GM12878 (cell line): ENCODE results near the gene MYMX. TPM values are rescaled to one million over a fixed set of nuclear protein-coding genes. Genes with fewer than 3 reads are reported as not detected.

Experiments
- ATAC-seq: fragments of 200-7000 bp; cut with Tn5 transposase; 3 replicates; pipeline ENCODE4 v1.9.1; 2020; ENCODE audit warnings: mild to moderate bottlenecking, moderate library complexity
- BruUV-seq: library from RNA; stranded (reverse); fragments of 400-500 nt; replicated peaks from 2 replicates; lab custom pipeline; 2021; lab: Mats Ljungman, UMichigan
- CTCF ChIA-PET: fragments of 300-600 bp; sonication (Branson Sonifier 250); formaldehyde crosslinking; extraction: SDS; loops from one replicate; lab custom pipeline; 2021; ENCODE audit warnings: inconsistent platforms; lab: Yijun Ruan, JAX
- POLR2A ChIA-PET: fragments of 350-600 bp; formaldehyde crosslinking; extraction: SDS; loops from one replicate; lab custom pipeline; 2021; ENCODE audit warnings: inconsistent platforms; lab: Charles Lee
- RAD21 ChIA-PET: fragments of 300-600 bp; sonication (Branson Sonifier 250); formaldehyde crosslinking; loops from one replicate; lab custom pipeline; 2023; ENCODE audit warnings: antibody characterized with exemption; ENCODE audit not compliant: unreplicated experiment; lab: Charles Lee
- SMC1A ChIA-PET: fragments of 300-600 bp; sonication (Branson Sonifier 250); formaldehyde crosslinking; loops from one replicate; lab custom pipeline; 2023; ENCODE audit not compliant: unreplicated experiment, uncharacterized antibody; lab: Charles Lee
- DNase-seq: peaks from one replicate; pipeline ENCODE4 v3.0.0-alpha.2; 2011; ENCODE audit warnings: low read depth, low spot score
- FAIRE-seq: peaks from 3 replicates; lab custom pipeline; 2011; peaks lifted over from hg19 to GRCh38; lab: Jason Lieb, UNC
- H2AFZ ChIP-seq: 2 replicates; pipeline ENCODE4 v1.6.0; 2011; ENCODE audit warnings: low read depth, low read length, control low read depth; ENCODE audit not compliant: control insufficient read depth
- H3K27ac ChIP-seq: 2 replicates; pipeline ENCODE4 v1.5.1; 2011; ENCODE audit warnings: control low read depth; ENCODE audit not compliant: control insufficient read depth, insufficient read depth
- H3K27me3 ChIP-seq, 2 experiments: replicated peaks in 1 of 2; 2 replicates each; pipeline versions ENCODE4 v1.6.0 to v1.6.1; 2011; ENCODE audit warnings: low read length in 1 of 2; ENCODE audit not compliant: control insufficient read depth in 2 of 2, insufficient read depth in 2 of 2
- H3K36me3 ChIP-seq, 2 experiments: 2 replicates each; pipeline ENCODE4 v1.5.1; 2011; ENCODE audit warnings: low read length in 1 of 2; ENCODE audit not compliant: control insufficient read depth in 2 of 2, insufficient read depth in 2 of 2
- H3K4me1 ChIP-seq: 2 replicates; pipeline ENCODE4 v1.6.1; 2011; ENCODE audit warnings: mild to moderate bottlenecking, low read length, moderate library complexity, mixed read lengths; ENCODE audit not compliant: control insufficient read depth, insufficient read depth
- H3K4me2 ChIP-seq: 2 replicates; pipeline ENCODE4 v1.6.0; 2011; ENCODE audit warnings: control low read depth; ENCODE audit not compliant: control insufficient read depth, insufficient read depth
- H3K4me3 ChIP-seq: fragments of 200-600 bp; sonication (generic); 2 replicates; pipeline ENCODE4 v1.5.1; 2016
- H3K79me2 ChIP-seq: 2 replicates; pipeline ENCODE4 v1.6.0; 2011; ENCODE audit warnings: low read length; ENCODE audit not compliant: control insufficient read depth, insufficient read depth
- H3K9ac ChIP-seq: 2 replicates; pipeline ENCODE4 v1.8.0; 2011; ENCODE audit warnings: low read length, control low read depth, mixed read lengths; ENCODE audit not compliant: control insufficient read depth, insufficient read depth
- H3K9me3 ChIP-seq: replicated peaks from 3 replicates; pipeline ENCODE4 v1.5.1; 2011; ENCODE audit warnings: mild to moderate bottlenecking, low read length; ENCODE audit not compliant: control insufficient read depth, insufficient read depth
- H4K20me1 ChIP-seq: 2 replicates; pipeline ENCODE4 v1.6.0; 2011; ENCODE audit not compliant: control insufficient read depth, insufficient read depth
- LARP7 ChIP-seq: fragments of 450-650 bp; IDR thresholded peaks from 2 replicates; pipeline ENCODE4 v1.6.1; 2017; ENCODE audit warnings: mild to moderate bottlenecking
- MLLT1 ChIP-seq: fragments of 450-650 bp; IDR thresholded peaks from 2 replicates; pipeline ENCODE4 v1.6.1; 2016; ENCODE audit warnings: mild to moderate bottlenecking
- SP1 ChIP-seq: IDR thresholded peaks from one replicate; pipeline ENCODE4 v1.6.1; 2011; ENCODE audit warnings: low read depth, low read length
- SPI1 ChIP-seq: IDR thresholded peaks from 2 replicates; pipeline ENCODE4 v1.6.1; 2011; ENCODE audit warnings: low read depth, mild to moderate bottlenecking, low read length, moderate library complexity, borderline replicate concordance; ENCODE audit not compliant: insufficient read depth
- ZNF592 ChIP-seq: fragments of 450-650 bp; IDR thresholded peaks from 2 replicates; pipeline ENCODE4 v1.6.1; 2017; ENCODE audit warnings: mild to moderate bottlenecking, moderate library complexity
- WGBS: methylation state at CpG from one replicate; pipeline ENCODE4 v1.1.6; 2016; ENCODE audit warnings: low lambda C conversion rate; ENCODE audit not compliant: insufficient replicate concordance, insufficient coverage; ENCODE audit errors: missing lambda C conversion rate; 5-methylcytosine and 5-hydroxymethylcytosine counted together
- in situ Hi-C: fragments of 300-500 bp; cut with MboI; formaldehyde crosslinking; loops from 9 replicates; pipeline ENCODE4 v1.14.3; 2018; ENCODE audit warnings: mixed read lengths
- intact Hi-C: fragments of 100-400 bp; cut with micrococcal nuclease; formaldehyde crosslinking; loops from one replicate; pipeline ENCODE4 v1.14.2; 2022; ENCODE audit not compliant: unreplicated experiment
- polyA plus RNA-seq, 11 experiments: library from polyadenylated mRNA; depleted of rRNA in 4 of 11; unstranded in 6 of 11; stranded (reverse) in 5 of 11; fragments of >200 nt; fragmentation: Nextera tagmentation in 4 of 11; fragmentation: Illumina TruSeq in 1 of 11; extraction: Ambion mirVana in 4 of 11; extraction: Trizol in 1 of 11; gene quantifications; 1 replicate in 1 of 11; 2 replicates in 10 of 11; pipeline versions ENCODE4 v1.2.1 to v1.2.3, GENCODE V29; 2011 to 2016; ENCODE audit warnings: inconsistent platforms in 2 of 11, missing spikeins in 2 of 11, low read depth in 1 of 11
- total RNA-seq, 4 experiments: library from RNA; depleted of rRNA in 3 of 4; stranded (reverse); fragments of >200 nt in 3 of 4; fragmentation: Illumina TruSeq in 1 of 4; extraction: Trizol in 1 of 4; gene quantifications; 2 replicates each; pipeline versions ENCODE4 v1.2.1 to v1.2.3, GENCODE V29; 2013 to 2021

Gene MYMX
- total and polyA plus RNA-seq, 10 of the 15 experiments (the other 5 are each of a cell fraction or from before 2014, with no cell fraction given), result not detected

GRCh38 chr6:44260011-44260410, 43.3 kb downstream of the MYMX start:
- Histone ChIP-seq H3K27me3 (no peaks in the 10 kb centered on the region), H3K4me3 (peak overlapping the region; percentile 30; the same call in 1 of the 2 replicates), H2AFZ (no peak overlapping the region), H3K9me3 (no peaks in the 10 kb centered on the region), H3K9ac (peak overlapping the region; percentile 90), H3K4me1 (peaks cover 65% of the 10 kb centered on the region)
- 44% methylated on average over 8 of the region's 8 CpGs for WGBS
- ATAC-seq (no peak), FAIRE-seq (no peak)
- ChIA-PET CTCF (interaction anchor here (0.9 to 1.5 kb wide), 3 partner anchors 8 to 53 kb away, joined by 3 read pairs; partner anchors contain the start of gene AARS2), POLR2A (interaction anchor here (0.6 to 10.7 kb wide), 3 partner anchors 9 to 20 kb away, joined by 5 to 131 read pairs (median 9); partner anchors contain the start of gene HSP90AB1), RAD21 (interaction anchor here (0.6 kb wide), 1 partner anchor 13 kb away, joined by 3 read pairs; the partner anchor contains the start of gene HSP90AB1)
- in situ Hi-C loops, result no loop called here
- TF ChIP-seq SPI1 (peak; percentile 6; the same call in 1 of the 2 replicates), LARP7 (0 out of 2 replicates have a peak, but pooled peaks have one; percentile 14), MLLT1 (peak; percentile 9; the same call in 1 of the 2 replicates), SP1 (no peak), ZNF592 (no peak)
- TF ChIP-seq, all 136 proteins: peak for 3
- SMC1A ChIA-PET, result interaction anchor here (0.6 kb wide), 1 partner anchor 12 kb away, joined by 3 read pairs; no protein-coding TSS in a partner anchor
- Histone ChIP-seq H3K4me2 (peak overlapping the region; percentile 98), H3K79me2 (peaks cover 90% of the 10 kb centered on the region), H3K27ac (peak overlapping the region; percentile 99), H4K20me1 (peaks cover 4% of the 10 kb centered on the region; the same call in 1 of the 2 replicates), H3K36me3 (peaks cover 16 to 21% of the 10 kb centered on the region in 2 experiments)
- intact Hi-C loops, result no loop called here
- no peak for DNase-seq
- BruUV-seq, result no TSS peak
